Measurements from ENCODE around the gene PXN. TPM values are rescaled to one million over a fixed set of nuclear protein-coding genes. Genes with fewer than 3 reads are reported as not detected.
A peak's percentile ranks its signal among the peaks of the same experiment; 100 is the strongest.

The PXN gene
- total and polyA plus RNA-seq, 2 of the 13 experiments (the other 11 are each of a cell fraction or from before 2014, with no cell fraction given), result 13.6 to 14.2 TPM

DNA sequence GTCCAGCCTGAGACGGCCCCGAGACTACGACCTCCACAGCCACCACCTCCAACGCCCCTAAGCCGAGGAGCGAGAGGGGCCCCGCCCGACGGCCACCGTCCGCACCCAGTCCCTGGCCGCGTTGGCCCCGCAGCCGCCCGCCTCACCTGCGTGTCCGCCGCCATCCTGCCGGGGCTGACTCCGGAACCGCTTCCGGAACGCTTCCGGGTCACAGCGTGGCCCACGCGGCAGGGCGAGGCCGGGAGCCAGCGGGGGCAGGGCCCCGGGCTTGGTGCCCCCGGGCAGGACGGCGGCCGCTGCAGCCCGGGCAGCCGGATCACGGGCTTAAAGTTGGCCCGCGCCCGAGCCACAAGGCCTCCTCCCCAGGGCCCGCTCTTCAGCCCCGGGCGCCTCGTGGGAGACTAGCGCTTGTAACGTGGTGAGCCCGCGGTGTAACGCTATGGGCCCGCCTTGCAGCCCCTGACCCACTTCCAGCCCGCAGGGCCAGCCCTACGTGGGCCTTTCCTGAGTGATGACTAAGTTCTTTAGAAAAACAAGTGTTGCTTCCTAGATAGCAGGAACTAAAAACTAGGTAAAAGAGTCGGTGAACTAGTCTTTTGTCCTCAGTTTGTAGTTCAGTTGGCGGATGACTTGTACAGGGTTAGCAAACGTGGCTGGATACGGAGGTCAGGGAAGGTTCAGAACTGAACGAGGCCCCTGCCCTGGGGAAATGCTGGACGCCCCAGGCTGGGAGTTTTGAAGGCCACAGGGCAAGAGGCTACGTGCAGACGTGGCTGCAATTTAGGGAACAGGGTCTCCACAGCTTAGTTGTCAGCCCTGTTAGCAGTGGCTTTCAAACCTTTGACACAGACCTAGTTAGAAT lies 70.8 kb downstream of the PXN start, which contains the start of gene GCN1 (continued):
- TF ChIP-seq KLF9 (CRISPR knock-in tag; IDR thresholded peaks at IDR 0.05; ENCODE audit: low read depth), result no peak
- peak; percentile 75 for TF ChIP-seq ELF3 (CRISPR knock-in tag; IDR thresholded peaks at IDR 0.05)
- TF ChIP-seq PHF5A (CRISPR knock-in tag; IDR thresholded peaks at IDR 0.05; ENCODE audit: low read depth, unreplicated experiment), result peak; percentile 66
- TF ChIP-seq ZNF572 (CRISPR knock-in tag; IDR thresholded peaks at IDR 0.05), result no peak
- TF ChIP-seq ZSCAN12 (CRISPR knock-in tag; IDR thresholded peaks at IDR 0.05), result peak; percentile 16; the same call in 1 of the 2 replicates
- peak; percentile 86 for TF ChIP-seq IRF2 (CRISPR knock-in tag; IDR thresholded peaks at IDR 0.05)
- TF ChIP-seq, protein P1, sequence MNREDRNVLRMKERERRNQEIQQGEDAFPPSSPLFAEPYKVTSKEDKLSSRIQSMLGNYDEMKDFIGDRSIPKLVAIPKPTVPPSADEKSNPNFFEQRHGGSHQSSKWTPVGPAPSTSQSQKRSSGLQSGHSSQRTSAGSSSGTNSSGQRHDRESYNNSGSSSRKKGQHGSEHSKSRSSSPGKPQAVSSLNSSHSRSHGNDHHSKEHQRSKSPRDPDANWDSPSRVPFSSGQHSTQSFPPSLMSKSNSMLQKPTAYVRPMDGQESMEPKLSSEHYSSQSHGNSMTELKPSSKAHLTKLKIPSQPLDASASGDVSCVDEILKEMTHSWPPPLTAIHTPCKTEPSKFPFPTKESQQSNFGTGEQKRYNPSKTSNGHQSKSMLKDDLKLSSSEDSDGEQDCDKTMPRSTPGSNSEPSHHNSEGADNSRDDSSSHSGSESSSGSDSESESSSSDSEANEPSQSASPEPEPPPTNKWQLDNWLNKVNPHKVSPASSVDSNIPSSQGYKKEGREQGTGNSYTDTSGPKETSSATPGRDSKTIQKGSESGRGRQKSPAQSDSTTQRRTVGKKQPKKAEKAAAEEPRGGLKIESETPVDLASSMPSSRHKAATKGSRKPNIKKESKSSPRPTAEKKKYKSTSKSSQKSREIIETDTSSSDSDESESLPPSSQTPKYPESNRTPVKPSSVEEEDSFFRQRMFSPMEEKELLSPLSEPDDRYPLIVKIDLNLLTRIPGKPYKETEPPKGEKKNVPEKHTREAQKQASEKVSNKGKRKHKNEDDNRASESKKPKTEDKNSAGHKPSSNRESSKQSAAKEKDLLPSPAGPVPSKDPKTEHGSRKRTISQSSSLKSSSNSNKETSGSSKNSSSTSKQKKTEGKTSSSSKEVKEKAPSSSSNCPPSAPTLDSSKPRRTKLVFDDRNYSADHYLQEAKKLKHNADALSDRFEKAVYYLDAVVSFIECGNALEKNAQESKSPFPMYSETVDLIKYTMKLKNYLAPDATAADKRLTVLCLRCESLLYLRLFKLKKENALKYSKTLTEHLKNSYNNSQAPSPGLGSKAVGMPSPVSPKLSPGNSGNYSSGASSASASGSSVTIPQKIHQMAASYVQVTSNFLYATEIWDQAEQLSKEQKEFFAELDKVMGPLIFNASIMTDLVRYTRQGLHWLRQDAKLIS (CRISPR knock-in tag; IDR thresholded peaks at IDR 0.05), result no peak
- peak; percentile 89 for TF ChIP-seq SAP130 (CRISPR knock-in tag; IDR thresholded peaks at IDR 0.05; ENCODE audit: low read depth)
- peak; percentile 92; the same call in 1 of the 2 replicates for TF ChIP-seq KDM5B (CRISPR knock-in tag; IDR thresholded peaks at IDR 0.05; ENCODE audit: borderline replicate concordance)
- TF ChIP-seq, protein P2, sequence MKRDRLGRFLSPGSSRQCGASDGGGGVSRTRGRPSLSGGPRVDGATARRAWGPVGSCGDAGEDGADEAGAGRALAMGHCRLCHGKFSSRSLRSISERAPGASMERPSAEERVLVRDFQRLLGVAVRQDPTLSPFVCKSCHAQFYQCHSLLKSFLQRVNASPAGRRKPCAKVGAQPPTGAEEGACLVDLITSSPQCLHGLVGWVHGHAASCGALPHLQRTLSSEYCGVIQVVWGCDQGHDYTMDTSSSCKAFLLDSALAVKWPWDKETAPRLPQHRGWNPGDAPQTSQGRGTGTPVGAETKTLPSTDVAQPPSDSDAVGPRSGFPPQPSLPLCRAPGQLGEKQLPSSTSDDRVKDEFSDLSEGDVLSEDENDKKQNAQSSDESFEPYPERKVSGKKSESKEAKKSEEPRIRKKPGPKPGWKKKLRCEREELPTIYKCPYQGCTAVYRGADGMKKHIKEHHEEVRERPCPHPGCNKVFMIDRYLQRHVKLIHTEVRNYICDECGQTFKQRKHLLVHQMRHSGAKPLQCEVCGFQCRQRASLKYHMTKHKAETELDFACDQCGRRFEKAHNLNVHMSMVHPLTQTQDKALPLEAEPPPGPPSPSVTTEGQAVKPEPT (CRISPR knock-in tag; IDR thresholded peaks at IDR 0.05; ENCODE audit: low read depth), result peak; percentile 94
- TF ChIP-seq, protein P3, sequence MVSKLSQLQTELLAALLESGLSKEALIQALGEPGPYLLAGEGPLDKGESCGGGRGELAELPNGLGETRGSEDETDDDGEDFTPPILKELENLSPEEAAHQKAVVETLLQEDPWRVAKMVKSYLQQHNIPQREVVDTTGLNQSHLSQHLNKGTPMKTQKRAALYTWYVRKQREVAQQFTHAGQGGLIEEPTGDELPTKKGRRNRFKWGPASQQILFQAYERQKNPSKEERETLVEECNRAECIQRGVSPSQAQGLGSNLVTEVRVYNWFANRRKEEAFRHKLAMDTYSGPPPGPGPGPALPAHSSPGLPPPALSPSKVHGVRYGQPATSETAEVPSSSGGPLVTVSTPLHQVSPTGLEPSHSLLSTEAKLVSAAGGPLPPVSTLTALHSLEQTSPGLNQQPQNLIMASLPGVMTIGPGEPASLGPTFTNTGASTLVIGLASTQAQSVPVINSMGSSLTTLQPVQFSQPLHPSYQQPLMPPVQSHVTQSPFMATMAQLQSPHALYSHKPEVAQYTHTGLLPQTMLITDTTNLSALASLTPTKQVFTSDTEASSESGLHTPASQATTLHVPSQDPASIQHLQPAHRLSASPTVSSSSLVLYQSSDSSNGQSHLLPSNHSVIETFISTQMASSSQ (IDR thresholded peaks at IDR 0.05; ENCODE audit: low read depth), result no peak
- TF ChIP-seq, protein P3 (CRISPR knock-in tag; IDR thresholded peaks at IDR 0.05; ENCODE audit: borderline replicate concordance), result peak; percentile 78; the same call in 1 of the 2 replicates

All from HepG2 (cell line).